ENCODE results near the gene ITGB6. TPM values are rescaled to one million over a fixed set of nuclear protein-coding genes. Genes with fewer than 3 reads are reported as not detected.
A peak's percentile ranks its signal among the peaks of the same experiment; 100 is the strongest.
"Not testable (repeated sequence)": the region's sequence is repeated elsewhere in the genome, so short reads cannot be mapped to it uniquely, and the experiment has no call there.

ITGB6 gene
- polyA plus RNA-seq, 3 donors = 12.2 to 18.8 (median 13.9) TPM

DNA sequence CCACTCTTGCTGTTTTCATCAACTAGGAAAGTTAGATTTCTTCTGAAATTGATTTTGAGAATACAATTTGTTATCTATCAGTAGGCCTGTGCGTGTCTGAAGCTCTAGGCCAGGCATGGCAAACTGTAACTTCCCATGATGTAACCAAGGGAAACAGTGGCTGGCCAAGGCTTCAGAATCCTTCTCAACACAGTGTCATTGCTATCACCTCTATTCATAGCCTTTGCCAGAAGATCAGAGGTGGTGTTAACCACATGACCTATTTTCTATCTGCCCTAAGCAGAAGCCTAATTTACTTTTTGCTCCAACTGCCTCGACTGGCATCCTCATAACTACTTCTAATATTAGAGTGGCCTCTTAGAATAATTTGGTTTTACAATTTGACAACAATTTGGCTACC lies 2.5 kb downstream of the ITGB6 start:
- no peak for DNase-seq

- DNase-seq = no peak
Observed at GRCh38 chr2:160194946-160195345, 5.1 kb downstream of the ITGB6 start.

DNA sequence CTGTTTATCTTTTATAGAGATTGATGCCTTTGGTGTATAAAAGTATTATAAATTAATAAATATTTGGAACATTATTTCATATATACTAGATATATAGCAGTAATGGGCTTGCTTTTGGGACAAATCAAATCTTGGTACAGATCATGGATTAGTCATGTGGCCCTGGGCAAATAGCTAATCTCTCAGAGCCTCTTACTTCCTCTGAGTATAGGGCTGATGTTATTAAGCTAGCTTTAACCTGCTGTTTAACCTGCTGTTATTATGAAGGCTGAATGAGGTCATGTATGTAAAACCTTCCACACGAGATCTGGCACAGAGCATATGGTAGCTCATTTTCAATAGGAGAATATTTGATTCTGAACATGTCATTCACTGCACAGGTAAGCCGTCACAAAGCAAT lies 5.7 kb downstream of the ITGB6 start:
- DNase-seq = no peak

DNA sequence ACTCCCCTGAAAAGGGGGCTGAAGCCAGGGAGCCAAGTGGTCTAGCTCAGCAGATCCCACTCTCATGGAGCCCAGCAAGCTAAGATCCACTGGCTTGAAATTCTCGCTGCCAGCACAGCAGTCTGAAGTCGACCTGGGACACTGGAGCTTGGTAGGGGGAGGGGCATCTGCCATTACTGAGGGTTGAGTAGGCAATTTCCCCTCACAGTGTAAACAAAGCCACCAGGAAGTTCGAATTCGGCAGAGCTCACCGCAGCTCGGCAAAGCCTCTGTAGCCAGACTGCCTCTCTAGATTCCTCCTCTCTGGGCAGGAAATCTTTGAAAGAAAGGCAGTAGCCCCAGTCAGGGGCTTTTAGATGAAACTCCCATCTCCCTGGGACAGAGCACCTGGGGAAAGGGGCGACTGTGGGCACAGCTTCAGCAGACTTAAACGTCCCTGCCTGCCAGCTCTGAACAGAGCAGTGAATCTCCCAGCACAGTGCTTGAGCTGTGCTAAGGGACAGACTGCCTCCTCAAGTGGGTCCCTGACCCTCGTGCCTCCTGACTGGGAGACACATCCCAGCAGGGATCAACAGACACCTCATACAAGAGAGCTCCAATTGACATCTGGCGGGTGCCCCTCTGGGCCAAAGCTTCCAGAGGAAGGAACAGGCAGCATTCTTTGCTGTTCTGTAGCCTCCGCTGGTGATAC lies 18.8 kb downstream of the ITGB6 start:
- not testable (repeated sequence) for DNase-seq

- DNase-seq = not testable (repeated sequence)
Observed at GRCh38 chr2:160180690-160181089, 19.4 kb downstream of the ITGB6 start.

GRCh38 chr2:160180172-160180571 lies 19.9 kb downstream of the ITGB6 start:
- DNase-seq = no peak

GRCh38 chr2:160175169-160176134 lies 24.6 kb downstream of the ITGB6 start:
- no peak for DNase-seq

DNA sequence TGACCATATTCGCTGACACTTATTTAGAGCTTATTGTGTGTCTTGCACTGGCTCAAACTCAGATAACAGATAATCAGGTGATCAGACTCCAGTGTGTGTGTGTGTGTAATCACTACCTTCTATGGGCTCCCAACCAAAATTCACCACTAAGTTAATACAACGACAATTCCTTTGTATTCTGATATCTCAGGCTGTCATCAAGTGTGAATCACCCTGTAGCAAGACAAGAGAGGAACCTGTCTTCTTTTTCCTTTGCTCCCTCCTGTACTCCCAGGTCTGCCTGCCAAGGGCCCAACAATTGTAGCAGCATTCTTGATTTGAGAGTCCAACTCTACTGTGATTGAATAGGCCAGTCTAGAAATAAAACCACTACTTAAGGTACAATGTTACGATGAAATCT lies 25.8 kb downstream of the ITGB6 start:
- DNase-seq = no peak

GRCh38 chr2:160169988-160170387 lies 30.1 kb downstream of the ITGB6 start:
- no peak for DNase-seq

- DNase-seq = no peak
Observed at GRCh38 chr2:160169471-160169870, 30.6 kb downstream of the ITGB6 start.

DNA sequence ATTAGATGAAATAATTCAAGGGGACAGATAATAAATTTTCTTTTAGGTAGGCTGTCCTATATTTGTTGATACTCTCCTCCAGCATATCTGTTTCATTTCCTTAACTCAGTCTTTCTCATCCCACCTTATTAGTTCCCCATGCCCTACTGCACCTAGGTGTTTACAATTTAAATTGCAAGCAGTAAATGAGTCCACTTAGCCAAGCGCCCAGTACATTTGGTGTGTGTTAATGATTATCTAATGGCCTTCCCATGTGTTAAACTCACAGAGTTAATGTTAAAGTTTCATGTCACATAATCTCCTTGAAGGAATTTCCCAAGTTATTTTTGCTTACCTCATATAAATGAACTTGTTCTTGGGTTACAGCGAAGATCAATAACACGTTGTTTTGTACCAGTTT lies 31.2 kb downstream of the ITGB6 start:
- DNase-seq = peak; percentile 55

- no peak for DNase-seq
Observed at GRCh38 chr2:160167089-160167740, 32.9 kb downstream of the ITGB6 start.

- DNase-seq = no peak
Observed at GRCh38 chr2:160165996-160166395, 34.1 kb downstream of the ITGB6 start.

GRCh38 chr2:160165081-160165480 lies 35.0 kb downstream of the ITGB6 start:
- DNase-seq = no peak

GRCh38 chr2:160157861-160158829 lies 41.9 kb downstream of the ITGB6 start:
- DNase-seq = no peak

DNA sequence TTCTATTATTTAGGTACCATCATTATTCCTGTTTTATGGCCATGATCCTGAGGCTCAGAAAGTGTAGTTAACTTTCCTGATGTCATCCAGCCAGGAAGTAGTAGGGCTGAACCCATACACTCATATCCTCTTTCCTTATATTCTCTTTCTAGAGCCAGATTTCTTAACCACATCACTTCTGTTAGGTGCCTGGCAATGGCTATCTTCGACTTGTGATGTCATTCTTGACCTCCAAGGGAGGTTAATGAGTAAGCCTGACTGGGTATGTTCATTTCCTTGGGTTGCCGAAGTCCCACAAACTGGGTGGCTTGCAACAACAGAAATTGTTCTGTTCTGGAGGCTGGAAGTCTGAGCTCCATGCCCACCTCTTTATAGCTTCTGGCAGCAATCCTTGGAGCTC lies 43.4 kb downstream of the ITGB6 start:
- no peak for DNase-seq

- no peak for DNase-seq
Observed at GRCh38 chr2:160156100-160156499, 44.0 kb downstream of the ITGB6 start.

- not testable (repeated sequence) for DNase-seq
Observed at GRCh38 chr2:160148419-160148818, 51.7 kb downstream of the ITGB6 start.

- no peak for DNase-seq
Observed at GRCh38 chr2:160145471-160145870, 54.6 kb downstream of the ITGB6 start.

- no peak for DNase-seq
Observed at GRCh38 chr2:160144280-160144990, 55.6 kb downstream of the ITGB6 start.

DNA sequence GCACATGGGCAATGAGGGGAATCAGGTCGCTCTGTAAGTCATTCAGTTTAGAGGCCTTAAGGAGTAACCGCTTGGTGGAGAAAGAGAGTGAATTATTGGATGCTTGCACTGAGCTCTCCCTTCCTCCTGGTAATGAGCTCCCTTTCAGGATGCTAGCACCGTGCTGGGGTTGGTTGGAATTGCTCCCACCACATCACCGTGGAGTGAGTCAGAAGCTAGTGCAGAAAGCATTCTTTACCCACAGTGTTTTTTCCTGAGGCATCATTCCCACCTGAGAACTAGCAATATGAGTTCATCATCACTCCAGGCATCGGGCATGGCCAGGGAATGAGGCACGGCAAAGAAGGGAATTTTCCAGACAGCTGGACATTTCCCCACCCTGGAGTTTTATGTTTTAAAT lies 57.6 kb downstream of the ITGB6 start:
- no peak for DNase-seq

Data from renal pelvis (tissue), 4 donors.